Peyer's patch (tissue), 4 donors: ENCODE results near the gene OR5AS1.

Experiments used
- CTCF ChIP-seq, 6 experiments: fragments of 450-650 bp in 4 of 6; fragments of 200-600 bp in 2 of 6; sonication (generic) in 1 of 6; IDR thresholded peaks; one replicate each; pipeline ENCODE4 v1.5.1; 2017 to 2019; ENCODE audit warnings: antibody characterized with exemption in 6 of 6, mild to moderate bottlenecking in 3 of 6, moderate library complexity in 1 of 6
- POLR2A ChIP-seq, 2 donors: fragments of 450-650 bp; IDR thresholded peaks; one replicate each; pipeline ENCODE4 v1.5.1; 2017; ENCODE audit warnings: antibody characterized with exemption in 2 of 2, mild to moderate bottlenecking in 2 of 2, moderate library complexity in 2 of 2

- no peak for TF ChIP-seq CTCF (IDR thresholded peaks at IDR 0.05)
- TF ChIP-seq POLR2A (IDR thresholded peaks at IDR 0.05): no peak
Observed at GRCh38 chr11:56027354-56027753, at the start of gene OR5AS1.
